HuH-7 (cell line): ENCODE data around the gene EED.
A peak's percentile ranks its signal among the peaks of the same experiment; 100 is the strongest.
"Not testable (repeated sequence)": the region's sequence is repeated elsewhere in the genome, so short reads cannot be mapped to it uniquely, and the experiment has no call there.

Source experiments
- DNase-seq: peaks from one replicate; pipeline ENCODE4 v3.0.0; 2011; ENCODE audit warnings: low spot score

EED gene

DNA sequence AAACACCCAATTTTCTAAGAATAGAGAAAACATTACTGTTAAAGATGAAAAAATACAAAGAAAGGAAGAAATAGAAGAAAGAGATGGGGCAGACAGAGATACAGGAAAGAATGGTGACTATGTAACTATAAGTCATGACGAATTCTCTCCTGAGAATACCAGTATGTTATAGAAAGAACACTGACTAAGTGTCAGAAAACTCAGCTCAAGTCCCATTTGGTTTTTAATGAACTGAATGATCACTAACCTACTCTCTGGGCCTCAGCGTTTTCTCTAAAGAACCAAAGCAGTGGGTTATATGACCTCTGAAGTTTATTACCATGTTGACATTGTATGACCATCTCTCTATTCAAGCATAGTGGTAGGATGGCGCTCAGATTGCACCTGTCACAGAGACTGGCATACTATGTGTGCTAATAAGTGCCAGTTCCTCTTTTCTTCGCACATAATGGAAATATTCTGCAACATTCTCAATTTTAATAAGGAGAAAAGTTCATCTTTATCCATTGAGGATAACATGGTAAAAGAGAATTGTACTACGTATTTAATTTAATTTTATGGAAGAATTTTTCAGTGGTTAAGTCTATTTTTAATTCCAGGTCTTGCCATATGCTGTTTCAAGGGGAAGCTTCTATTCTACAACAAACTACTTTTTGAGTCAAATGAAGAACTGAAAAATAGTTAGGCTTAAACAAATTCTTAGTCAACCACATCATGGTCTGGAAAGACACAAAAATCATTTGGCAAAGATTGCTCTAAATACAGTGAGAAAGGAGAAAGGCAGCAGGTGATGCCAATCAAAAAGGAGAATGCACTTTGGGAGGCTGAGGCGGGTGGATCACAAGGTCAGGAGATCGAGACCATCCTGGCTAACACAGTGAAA lies 25.0 kb upstream of the EED start:
- no peak for DNase-seq

DNA sequence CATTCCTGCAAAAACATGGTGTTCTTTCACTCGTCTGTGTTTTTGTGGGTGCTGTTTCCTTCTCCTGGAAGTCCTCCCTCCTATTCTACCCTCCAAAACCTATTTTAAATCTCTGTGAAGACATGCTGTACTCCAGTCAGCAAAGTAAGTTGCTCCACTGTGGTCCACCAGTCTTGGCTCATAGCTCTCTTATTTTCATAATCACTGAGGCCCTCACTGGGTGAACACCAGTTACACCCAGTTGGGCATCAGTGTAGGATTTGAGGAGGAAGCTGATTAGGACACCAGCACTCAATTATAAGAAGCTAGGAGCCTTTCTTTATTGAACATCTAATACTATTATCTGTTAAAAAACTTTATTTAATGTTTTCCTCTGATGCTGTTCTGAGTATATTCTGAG lies 23.9 kb upstream of the EED start:
- DNase-seq, result no peak

DNA sequence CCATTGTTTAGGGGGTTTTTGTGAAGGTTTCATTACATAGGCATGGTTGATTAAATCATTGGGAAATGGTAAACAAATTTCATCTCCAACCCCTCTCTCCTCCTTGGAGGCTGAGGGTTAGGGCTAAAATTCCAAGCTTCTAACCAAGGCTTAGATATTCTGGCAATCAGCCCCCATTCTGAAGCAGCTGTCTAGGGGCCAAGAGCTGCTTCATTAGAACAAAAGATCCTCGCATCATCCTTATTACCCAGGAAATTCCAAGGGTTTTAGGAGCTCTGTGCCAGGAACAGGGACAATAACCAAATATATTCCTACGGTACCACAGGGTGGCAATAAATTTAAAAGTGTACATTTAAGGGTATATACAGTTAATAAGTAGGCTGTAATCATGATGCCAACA lies 22.5 kb upstream of the EED start:
- DNase-seq, result no peak

DNA sequence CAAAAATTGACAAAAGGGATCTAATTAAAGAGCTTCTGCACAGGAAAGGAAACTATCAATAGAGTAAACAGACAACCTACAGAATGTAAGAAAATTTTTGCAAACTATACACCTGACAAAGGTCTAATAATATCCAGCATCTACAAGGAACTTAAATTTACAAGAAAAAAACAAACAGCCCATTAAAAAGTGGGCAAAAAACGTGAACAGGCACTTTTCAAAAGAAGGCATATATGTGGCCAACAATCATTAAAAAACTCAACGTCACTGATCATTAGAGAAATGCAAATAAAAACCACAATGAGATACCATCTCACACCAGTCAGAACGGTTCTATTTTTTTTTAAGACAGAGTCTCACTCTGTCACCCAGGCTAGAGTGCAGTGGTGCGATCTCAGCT lies 20.0 kb upstream of the EED start:
- DNase-seq, result not testable (repeated sequence)

DNA sequence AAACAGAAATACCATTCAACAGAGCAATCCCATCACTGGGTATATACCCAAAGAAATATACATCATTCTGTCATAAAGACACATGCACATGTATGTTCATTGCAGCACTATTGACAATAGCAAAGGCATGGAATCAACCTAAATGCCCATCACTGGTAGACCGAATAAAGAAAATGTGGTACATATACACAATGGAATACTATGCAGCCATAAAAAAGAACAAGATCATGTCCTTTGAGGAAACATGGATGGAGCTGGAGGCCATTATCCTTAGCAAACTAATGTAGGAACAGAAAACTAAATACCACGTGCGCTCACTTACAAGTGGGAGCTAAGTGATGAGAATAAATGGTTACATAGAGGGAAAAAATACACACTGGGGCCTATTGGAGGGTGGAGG lies 19.2 kb upstream of the EED start:
- not testable (repeated sequence) for DNase-seq

DNA sequence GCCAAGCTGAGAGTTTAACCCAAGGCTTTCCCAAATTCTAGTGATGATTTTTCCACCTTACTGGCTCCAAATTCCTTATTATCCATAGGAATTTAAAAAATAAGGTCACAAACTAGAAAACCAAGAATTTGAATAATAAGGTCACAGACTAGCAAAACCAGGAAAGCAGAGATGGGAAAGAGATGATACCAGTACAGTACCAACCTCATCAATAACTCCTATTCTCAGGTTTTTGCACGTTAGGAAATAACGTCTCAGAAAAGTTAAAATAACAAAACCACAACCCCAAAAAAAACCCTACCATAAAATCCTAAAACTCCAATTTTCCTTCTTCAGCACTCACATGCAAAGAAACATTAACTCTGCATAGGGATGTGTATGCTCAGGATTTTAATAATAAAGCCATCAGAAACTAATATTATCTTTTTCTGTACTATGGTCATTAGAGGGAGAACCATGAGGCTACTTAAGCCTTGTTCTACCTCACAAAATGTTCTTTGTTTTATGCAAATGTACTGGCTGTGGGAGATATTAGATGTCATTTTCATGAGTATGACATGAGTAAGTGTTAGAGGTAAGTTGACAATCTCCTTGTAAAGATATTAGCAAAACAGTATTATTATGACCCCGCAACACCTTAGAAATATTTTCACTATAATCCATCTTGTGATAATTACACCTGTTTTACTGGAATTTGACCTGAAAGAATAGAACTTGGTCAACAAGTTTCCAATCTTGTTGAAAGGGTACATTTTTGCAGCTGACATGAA lies 16.1 kb upstream of the EED start:
- DNase-seq, result no peak

DNA sequence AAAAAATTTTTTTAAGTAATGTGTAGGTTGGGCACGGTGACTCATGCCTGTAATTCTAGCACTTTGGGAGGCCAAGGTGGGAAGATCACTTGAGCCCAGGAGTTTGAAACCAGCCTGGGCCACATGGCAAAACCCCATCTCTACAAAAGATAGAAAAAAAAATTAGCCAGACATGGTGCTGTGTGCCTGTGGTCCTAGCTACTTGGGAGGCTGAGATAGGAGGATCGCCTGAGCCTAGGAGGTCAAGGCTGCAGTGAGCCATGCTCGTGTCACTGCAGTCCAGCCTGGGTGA lies 15.6 kb upstream of the EED start:
- DNase-seq, result not testable (repeated sequence)

DNA sequence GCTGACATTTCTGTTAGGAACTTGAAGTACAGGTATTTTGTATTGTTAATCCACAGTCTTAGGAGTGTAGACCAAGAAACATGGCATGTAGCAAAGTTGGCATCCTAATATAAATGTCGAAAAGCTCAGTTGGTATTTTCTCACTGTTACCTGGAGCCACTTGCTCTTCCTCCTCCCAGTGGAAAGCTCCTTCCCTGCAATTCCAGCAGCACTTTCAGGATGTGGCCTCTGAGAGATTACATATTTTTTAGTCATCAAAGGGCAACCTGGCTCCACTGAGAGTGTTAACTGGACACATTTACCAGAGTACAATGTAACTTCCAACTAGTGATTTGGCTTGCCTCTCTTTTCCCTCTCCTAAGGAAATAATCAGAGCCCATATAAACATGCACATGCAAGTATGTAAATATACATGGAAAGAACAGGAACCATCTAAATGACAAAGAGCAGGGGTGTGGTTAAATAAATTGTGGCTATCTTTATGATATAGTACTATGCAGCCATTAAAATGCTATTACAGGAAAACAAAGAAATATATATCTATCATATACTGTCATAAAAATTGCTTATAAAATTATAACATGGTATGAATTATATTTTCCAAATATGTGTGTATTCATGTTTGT lies 14.3 kb upstream of the EED start:
- DNase-seq, result no peak

DNA sequence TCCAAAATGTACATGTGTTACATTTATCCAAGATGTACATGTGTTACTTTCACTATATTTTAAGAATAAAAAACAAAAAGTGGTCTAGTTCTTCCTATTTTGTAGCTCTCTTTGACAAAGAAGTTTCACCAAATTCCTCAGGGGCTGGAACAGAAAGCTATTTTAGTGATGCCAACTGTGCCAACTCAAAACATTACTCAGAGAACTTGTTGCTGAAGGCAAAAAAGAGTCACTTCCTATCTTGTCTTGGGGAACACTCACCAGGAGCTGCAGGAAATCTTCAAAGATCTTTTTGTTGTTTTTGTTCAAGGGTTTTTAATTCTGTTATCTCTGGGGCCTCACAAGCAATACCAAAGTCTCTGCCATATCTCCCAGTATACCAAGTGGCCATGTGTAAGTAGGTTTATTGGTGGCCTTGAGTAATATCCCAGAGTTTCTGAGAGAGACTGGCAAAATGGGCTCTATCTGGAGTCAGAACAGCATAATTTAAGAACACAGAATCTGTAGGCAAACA lies 13.6 kb upstream of the EED start:
- DNase-seq, result no peak

DNA sequence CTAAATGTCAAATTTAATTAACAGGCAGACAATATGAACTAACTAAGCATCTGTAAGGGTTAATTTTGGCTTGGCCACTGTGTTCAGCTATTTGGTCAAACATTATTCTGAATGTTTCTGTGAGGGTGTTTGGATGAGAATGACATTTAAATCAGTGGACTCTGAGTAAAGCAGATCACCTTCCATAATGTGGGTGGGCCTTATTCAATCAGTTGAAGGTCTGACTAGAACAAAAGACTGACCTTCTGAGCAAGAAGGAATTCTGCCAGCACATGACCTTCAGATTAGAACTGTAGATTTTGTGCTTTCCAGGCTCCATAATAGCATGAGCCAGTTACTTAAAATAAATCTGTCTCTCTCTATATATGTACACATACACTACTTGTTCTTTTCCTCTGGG lies 12.0 kb upstream of the EED start:
- no peak for DNase-seq

DNA sequence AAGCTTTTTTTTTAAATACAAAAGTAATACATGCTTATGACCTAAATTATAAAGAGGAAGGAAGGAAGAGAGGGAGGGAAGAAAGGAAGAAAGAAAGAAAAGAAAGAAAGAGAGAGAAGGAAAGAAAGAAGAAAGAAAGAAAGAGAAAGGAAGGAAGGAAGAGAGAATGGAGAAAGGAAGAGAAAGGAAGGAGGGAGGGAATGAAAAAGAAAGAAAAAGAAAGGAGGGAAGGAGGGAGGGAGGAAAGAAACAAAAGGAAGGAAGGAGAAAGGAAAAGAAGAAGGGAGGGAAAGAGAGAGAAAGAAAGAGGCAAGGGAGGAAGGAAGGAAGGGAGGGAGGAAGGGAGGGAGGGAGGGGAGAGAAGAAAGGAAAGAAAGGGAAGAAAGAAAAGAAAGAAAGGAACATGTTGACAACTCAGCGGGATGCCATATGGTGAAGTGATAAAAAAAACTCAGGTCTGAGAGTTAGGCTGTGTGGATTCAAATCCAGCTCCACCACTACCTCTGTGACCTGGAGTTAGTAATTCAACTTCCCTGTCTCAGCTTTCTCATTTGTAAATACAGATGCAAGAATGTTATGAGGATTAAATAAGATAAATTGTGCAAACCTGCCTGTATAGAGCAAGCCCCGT lies 9.6 kb upstream of the EED start:
- no peak for DNase-seq

DNA sequence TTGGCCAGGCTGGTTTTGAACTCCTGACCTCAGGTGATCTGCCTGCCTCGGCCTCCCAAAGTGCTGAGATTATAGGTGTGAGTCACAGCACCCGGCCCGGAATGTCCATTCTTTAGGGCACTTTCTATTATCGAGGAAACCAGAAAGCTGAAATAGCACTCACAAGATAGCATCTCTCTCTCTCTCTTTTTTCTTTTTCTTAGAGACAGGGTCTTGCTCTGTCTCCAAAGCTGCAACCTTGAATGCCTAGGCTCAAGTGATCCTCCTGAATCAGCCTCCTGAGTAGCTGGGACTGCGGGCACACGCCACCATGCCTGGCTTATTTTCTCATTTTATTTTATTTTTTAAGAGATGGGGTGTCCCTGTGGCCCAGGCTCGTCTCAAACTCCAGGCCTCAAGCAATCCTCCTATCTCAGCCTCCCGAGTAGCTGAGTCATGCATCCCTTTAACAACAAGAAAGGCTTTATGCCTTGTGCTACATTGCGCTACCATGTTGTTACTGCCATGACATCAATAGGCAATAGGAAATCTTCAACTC lies 7.2 kb upstream of the EED start:
- DNase-seq, result no peak

DNA sequence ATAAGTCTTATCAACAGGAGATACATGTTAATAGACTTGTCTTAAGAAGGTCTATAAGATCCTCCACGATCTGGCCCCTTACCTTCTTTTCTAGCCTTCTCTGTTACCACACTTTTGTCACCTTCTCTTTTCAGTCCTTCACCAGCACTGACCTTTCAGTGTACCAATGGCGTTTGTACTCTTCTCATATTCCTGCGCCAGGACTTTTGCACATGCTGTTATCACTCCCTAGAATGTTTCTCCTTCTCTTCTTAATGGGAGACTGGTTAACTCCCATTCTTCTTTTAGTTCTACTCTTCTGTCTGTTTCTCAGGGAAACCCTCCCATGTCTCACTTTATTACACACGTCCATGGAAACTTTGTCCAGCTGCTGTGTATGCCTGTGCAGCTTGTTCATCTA lies 4.4 kb upstream of the EED start:
- DNase-seq, result no peak

DNA sequence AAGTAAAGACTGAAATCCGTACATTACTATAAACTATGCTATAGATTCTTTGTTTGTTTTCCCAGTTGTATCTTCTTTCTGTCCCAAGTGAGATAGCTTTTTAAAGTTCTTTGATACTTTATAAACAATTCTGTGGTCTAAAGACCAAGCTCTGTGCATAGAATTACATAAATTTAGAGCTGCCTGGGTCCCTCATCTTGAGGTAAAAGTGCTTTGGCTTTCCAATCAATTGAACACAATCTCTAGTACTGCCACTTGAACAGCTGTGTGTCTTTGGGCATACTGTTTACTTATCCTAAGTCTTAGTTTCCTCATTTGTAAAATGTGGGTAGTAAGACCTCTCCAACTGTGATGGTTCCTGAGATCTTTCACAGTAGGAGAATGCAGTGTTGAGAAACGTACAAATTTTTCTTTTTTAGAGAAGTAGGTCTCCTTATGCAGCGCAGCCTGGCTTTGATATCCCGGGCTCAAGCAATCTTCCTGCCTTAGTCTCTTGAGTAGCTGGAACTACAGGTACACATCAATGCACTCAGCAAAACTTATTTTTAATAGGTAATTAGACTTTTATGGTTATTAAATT lies 2.5 kb upstream of the EED start:
- DNase-seq, result no peak

DNA sequence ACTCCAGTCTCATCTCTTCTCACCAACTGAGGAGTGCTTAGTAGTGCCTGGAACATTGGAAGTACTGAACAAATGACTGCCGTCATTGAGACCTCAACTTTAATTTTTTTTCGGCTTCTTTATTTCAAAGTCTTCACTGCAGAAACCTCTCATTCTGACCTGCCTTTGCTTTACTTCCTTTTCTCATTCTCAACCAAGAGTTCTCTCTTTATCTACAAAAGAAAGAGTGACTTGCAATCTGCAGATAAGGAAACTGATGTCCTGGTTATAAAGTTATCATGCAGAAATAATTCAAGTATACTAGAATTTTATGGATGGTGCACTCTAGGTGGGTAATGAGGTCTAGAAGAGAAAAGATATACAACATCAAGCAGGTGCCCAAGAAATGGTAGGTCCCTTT lies 1.2 kb upstream of the EED start:
- DNase-seq, result no peak

DNA sequence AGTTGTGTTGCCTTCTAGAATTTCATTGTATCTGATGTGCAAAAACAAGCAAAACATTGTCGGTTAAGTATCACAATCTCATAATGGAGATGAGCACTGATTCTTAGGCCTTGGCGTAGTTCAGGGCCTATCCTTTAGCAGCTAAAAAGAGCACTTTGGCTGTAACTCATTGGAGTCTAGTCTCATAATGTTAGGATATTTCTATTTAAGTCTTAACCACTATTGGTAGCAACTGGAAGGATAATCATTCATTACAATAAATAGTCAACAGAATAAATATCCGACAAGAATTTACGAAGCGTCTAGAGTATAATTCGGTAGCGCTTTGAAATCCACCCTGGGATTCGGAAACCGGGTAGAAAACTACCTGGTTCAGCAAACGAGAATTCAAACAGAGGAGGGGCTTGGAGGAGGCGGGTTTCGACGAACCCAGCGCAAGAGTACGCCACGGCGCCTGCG lies 461 bp upstream of the EED start:
- DNase-seq, result peak; percentile 82

DNA sequence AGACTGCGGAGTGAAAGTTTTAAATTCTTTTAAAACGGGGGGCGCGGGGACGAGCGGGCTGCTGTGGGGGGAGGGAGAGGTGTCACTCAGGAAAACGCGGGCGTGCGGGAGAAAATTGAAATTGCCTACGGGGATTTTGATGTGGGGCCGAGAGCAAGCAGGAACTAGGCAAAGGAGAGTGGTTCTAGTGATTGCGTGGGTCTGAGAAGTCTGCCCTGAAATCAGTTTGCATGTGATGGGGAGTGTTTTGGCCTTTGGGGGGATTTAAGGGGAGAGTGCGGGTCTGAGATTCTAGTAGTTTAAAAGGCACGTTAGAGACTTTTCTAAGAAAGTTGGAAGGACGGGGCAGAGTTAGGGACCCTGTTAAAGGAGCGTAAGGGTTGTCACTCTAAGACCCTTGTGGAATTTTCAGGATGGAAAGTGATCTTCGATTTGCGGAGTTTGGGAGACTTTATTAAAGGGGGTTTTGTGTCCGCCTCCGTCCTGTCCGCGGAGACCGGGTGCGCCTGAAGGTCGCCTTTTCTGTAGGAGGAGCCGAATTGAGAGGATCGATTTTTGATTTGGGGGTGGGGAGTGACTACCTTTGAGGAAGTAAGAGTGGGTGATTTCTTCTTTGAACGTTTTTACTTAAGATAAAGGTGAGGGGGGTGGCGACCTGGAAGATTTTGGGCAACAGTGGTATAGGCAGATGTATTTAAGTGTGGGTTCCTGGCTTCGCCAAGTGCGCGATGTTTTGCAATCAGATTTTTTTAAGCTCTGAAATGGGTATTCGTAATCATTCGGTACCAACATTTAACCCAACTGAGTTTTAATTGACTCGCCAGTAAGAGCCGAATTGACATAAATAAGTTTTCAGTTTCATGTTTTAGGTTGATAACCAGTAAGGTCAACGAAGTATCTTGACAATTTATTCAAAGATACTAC lies 1.1 kb downstream of the EED start:
- DNase-seq, result peak; percentile 14

DNA sequence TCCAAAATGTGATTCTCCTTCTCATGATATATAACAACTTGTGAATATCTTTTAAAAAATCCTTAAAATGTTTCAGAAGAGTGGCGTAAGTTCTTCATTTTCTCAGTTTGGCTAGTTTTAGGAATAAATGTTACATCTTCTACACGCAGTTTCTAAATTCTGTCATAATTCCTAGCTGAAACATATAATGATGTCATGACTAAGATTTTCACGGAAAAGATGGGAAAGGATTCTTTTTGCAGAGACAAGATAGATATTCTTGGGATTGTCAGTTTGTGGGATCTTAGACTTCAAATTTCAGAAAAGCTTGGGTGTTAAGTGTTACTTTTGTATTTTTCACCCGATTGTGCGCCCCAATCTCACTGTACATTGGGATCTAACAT lies 1.7 kb downstream of the EED start:
- no peak for DNase-seq

DNA sequence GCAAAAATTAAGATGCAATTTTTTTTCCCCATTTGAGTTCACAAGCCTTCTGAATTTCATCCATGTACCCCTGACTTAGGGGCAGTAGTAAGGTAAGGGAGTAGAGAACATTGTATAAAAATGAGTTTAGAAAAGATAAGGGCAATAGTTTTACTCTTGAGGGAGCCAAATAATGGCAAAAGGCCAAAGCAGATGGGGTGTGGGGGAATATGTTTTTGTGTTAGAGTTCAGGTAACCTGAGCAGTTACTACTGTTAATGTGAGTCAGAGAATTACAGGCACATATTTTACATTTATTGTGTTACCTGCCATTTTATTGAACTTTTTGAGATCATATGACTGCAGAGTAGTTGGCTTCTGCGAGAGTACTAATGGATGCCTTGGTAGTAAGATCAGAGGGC lies 3.1 kb downstream of the EED start:
- DNase-seq, result no peak

DNA sequence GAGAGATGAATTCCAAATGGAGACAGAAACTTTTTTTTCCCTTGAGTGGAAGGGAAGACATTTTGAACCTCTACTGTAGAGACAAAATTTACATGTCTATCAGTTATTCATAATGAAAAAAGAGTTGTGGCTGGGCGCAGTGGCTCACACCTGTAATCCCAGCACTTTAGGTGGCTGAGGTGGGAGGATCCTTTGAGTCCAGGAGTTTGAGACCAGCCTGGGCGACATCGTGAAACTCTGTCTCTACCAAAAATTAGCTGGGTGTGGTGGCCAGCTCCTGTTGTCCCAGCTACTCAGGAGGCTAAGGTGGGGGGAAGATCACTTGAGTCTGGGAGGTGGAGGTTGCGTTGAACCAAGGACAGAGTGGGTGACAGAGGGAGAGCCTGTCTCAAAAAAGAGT lies 4.1 kb downstream of the EED start:
- DNase-seq, result no peak
